SK-N-SH treated with all-trans-retinoic acid at 6 μM for 48 hours (cell line): ENCODE data around the gene ERCC2.

ENCODE experiments used
- ATAC-seq: fragments of 200-7000 bp; cut with Tn5 transposase; 3 replicates; pipeline ENCODE4 v1.9.1; 2020; ENCODE audit warnings: mild to moderate bottlenecking, moderate library complexity
- BACH2 ChIP-seq: fragments of 250-450 bp; sonication (Bioruptor Pico); IDR thresholded peaks from 2 replicates; pipeline ENCODE4 v1.9.0; 2021; ENCODE audit warnings: mild to moderate bottlenecking, borderline replicate concordance
- CSDC2 ChIP-seq: fragments of 250-450 bp; sonication (Bioruptor Pico); IDR thresholded peaks from 2 replicates; pipeline ENCODE4 v1.5.0; 2020; ENCODE audit warnings: mild to moderate bottlenecking, moderate library complexity
- CSRNP3 ChIP-seq: fragments of 250-450 bp; sonication (Bioruptor Pico); IDR thresholded peaks from 2 replicates; pipeline ENCODE4 v1.5.1; 2021; ENCODE audit warnings: mild to moderate bottlenecking, moderate library complexity
- ESRRG ChIP-seq: fragments of 250-450 bp; sonication (Bioruptor Pico); IDR thresholded peaks from 2 replicates; pipeline ENCODE4 v1.6.1; 2021; ENCODE audit warnings: mild to moderate bottlenecking
- GLIS3 ChIP-seq: fragments of 250-450 bp; sonication (Bioruptor Pico); IDR thresholded peaks from 2 replicates; pipeline ENCODE4 v1.5.0; 2020; ENCODE audit warnings: mild to moderate bottlenecking, moderate library complexity
- ISL1 ChIP-seq: fragments of 250-450 bp; sonication (Bioruptor Pico); IDR thresholded peaks from 2 replicates; pipeline ENCODE4 v2.1.2; 2022; ENCODE audit warnings: mild to moderate bottlenecking, moderate library complexity
- OSR1 ChIP-seq: fragments of 250-450 bp; sonication (Bioruptor Pico); IDR thresholded peaks from 2 replicates; pipeline ENCODE4 v1.8.0; 2022; ENCODE audit warnings: moderate library complexity, mild to moderate bottlenecking, inconsistent platforms
- PPARA ChIP-seq: fragments of 250-450 bp; sonication (Bioruptor Pico); IDR thresholded peaks from 2 replicates; pipeline ENCODE4 v1.5.0; 2020; ENCODE audit warnings: mild to moderate bottlenecking, borderline replicate concordance
- RARB ChIP-seq: fragments of 250-450 bp; sonication (Bioruptor Pico); IDR thresholded peaks from 2 replicates; pipeline ENCODE4 v1.8.0; 2021; ENCODE audit warnings: mild to moderate bottlenecking, moderate library complexity
- SNAI2 ChIP-seq: fragments of 250-450 bp; sonication (Bioruptor Pico); IDR thresholded peaks from 2 replicates; pipeline ENCODE4 v1.5.0; 2020; ENCODE audit warnings: mild to moderate bottlenecking, moderate library complexity
- TCF4 ChIP-seq: fragments of 250-450 bp; sonication (Bioruptor Pico); IDR thresholded peaks from 2 replicates; pipeline ENCODE4 v1.8.0; 2021; ENCODE audit warnings: mild to moderate bottlenecking, moderate library complexity, borderline replicate concordance
- TOX ChIP-seq: fragments of 250-450 bp; sonication (Bioruptor Pico); IDR thresholded peaks from 2 replicates; pipeline ENCODE4 v1.8.0; 2021; ENCODE audit warnings: mild to moderate bottlenecking, moderate library complexity, borderline replicate concordance
- TSHZ2 ChIP-seq: fragments of 250-450 bp; sonication (Bioruptor Pico); IDR thresholded peaks from 2 replicates; pipeline ENCODE4 v1.5.0; 2020; ENCODE audit warnings: mild to moderate bottlenecking, moderate library complexity
- ZC3H10 ChIP-seq: fragments of 250-450 bp; sonication (Bioruptor Pico); IDR thresholded peaks from 2 replicates; pipeline ENCODE4 v1.5.1; 2021; ENCODE audit warnings: mild to moderate bottlenecking, moderate library complexity
- ZFP3 ChIP-seq: fragments of 250-450 bp; sonication (Bioruptor Pico); IDR thresholded peaks from 2 replicates; pipeline ENCODE4 v1.5.0; 2020; ENCODE audit warnings: mild to moderate bottlenecking, moderate library complexity
- ZFP30 ChIP-seq: fragments of 450-650 bp; formaldehyde crosslinking; IDR thresholded peaks from 2 replicates; pipeline ENCODE4 v1.5.0; 2022; ENCODE audit warnings: mild to moderate bottlenecking, moderate library complexity
- ZNF70 ChIP-seq: fragments of 450-650 bp; formaldehyde crosslinking; IDR thresholded peaks from 2 replicates; pipeline ENCODE4 v1.5.0; 2020; ENCODE audit warnings: mild to moderate bottlenecking, moderate library complexity
- ZNF8 ChIP-seq: fragments of 450-650 bp; formaldehyde crosslinking; IDR thresholded peaks from 2 replicates; pipeline ENCODE4 v1.5.0; 2020; ENCODE audit warnings: mild to moderate bottlenecking, moderate library complexity
- TF ChIP-seq, protein P1 (sequence below): fragments of 250-450 bp; sonication (Bioruptor Pico); IDR thresholded peaks from 2 replicates; pipeline ENCODE4 v1.5.1; 2020; ENCODE audit warnings: low read depth, mild to moderate bottlenecking, moderate library complexity

ERCC2 gene

GRCh38 chr19:45322311-45322710 is 48.1 kb downstream of the ERCC2 start:
- ATAC-seq, result no peak
- TF ChIP-seq ZFP30 (CRISPR knock-in tag) (no peak), ZNF70 (no peak), ZC3H10 (CRISPR knock-in tag) (no peak), PPARA (CRISPR knock-in tag) (no peak), ZNF8 (no peak), BACH2 (CRISPR knock-in tag) (no peak), TCF4 (CRISPR knock-in tag) (no peak), CSDC2 (CRISPR knock-in tag) (no peak), ZFP3 (CRISPR knock-in tag) (no peak), GLIS3 (CRISPR knock-in tag) (no peak), ISL1 (no peak), ESRRG (CRISPR knock-in tag) (no peak)
- TF ChIP-seq, all 23 proteins: peak for 0

DNA sequence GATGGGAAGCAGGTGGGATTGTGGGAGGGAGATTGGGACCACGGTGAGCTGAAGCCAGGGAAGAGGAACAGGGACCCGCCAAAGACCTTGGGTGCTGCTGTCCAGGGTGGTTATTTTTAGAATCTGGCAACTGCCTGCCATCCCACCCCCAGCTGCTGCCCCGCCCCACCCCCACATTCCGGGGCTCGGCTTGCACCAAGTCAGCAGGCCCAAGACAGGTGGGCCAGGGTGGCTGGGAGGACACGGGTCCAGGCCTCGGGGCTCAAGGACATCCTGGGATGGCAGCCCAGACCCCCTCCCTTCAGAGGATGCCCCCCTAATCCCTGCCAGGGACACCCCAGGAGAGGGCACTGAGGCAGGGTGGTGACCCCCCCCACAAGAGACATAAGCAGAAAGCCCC is 48.5 kb downstream of the ERCC2 start:
- TF ChIP-seq ZC3H10 (CRISPR knock-in tag) (no peak), CSDC2 (CRISPR knock-in tag) (no peak), SNAI2 (no peak), ESRRG (CRISPR knock-in tag) (no peak), ISL1 (no peak), TOX (CRISPR knock-in tag) (no peak), TSHZ2 (no peak), TCF4 (CRISPR knock-in tag) (no peak), ZNF70 (no peak), GLIS3 (CRISPR knock-in tag) (no peak), CSRNP3 (CRISPR knock-in tag) (no peak)
- no peak for ATAC-seq

- ATAC-seq, result no peak
- no peak for TF ChIP-seq PPARA (CRISPR knock-in tag)
Observed at GRCh38 chr19:45320997-45321775, 49.2 kb downstream of the ERCC2 start.

GRCh38 chr19:45315304-45315703 is 55.1 kb downstream of the ERCC2 start:
- peak; percentile 18; the same call in 1 of the 3 replicates for ATAC-seq
- TF ChIP-seq TSHZ2, result no peak
- TF ChIP-seq PPARA (CRISPR knock-in tag), result no peak
- TF ChIP-seq RARB (CRISPR knock-in tag), result no peak
- TF ChIP-seq ZFP30 (CRISPR knock-in tag), result no peak
- TF ChIP-seq ISL1, result no peak
- no peak for TF ChIP-seq OSR1 (CRISPR knock-in tag)
- no peak for TF ChIP-seq ZFP3 (CRISPR knock-in tag)
- no peak for TF ChIP-seq SNAI2
- no peak for TF ChIP-seq ZNF70
- TF ChIP-seq BACH2 (CRISPR knock-in tag), result no peak
- TF ChIP-seq CSDC2 (CRISPR knock-in tag), result no peak
- TF ChIP-seq TCF4 (CRISPR knock-in tag), result no peak
- TF ChIP-seq, protein P1, sequence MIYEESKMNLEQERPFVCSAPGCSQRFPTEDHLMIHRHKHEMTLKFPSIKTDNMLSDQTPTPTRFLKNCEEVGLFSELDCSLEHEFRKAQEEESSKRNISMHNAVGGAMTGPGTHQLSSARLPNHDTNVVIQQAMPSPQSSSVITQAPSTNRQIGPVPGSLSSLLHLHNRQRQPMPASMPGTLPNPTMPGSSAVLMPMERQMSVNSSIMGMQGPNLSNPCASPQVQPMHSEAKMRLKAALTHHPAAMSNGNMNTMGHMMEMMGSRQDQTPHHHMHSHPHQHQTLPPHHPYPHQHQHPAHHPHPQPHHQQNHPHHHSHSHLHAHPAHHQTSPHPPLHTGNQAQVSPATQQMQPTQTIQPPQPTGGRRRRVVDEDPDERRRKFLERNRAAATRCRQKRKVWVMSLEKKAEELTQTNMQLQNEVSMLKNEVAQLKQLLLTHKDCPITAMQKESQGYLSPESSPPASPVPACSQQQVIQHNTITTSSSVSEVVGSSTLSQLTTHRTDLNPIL (CRISPR knock-in tag), result no peak
